GM12878 (cell line): ENCODE data around the gene PLXDC1. TPM values are rescaled to one million over a fixed set of nuclear protein-coding genes. Genes with fewer than 3 reads are reported as not detected.

Source experiments
- ATAC-seq: fragments of 200-7000 bp; cut with Tn5 transposase; 3 replicates; pipeline ENCODE4 v1.9.1; 2020; ENCODE audit warnings: mild to moderate bottlenecking, moderate library complexity
- BruUV-seq: library from RNA; stranded (reverse); fragments of 400-500 nt; replicated peaks from 2 replicates; lab custom pipeline; 2021; lab: Mats Ljungman, UMichigan
- CTCF ChIA-PET: fragments of 300-600 bp; sonication (Branson Sonifier 250); formaldehyde crosslinking; extraction: SDS; loops from one replicate; lab custom pipeline; 2021; ENCODE audit warnings: inconsistent platforms; lab: Yijun Ruan, JAX
- POLR2A ChIA-PET: fragments of 350-600 bp; formaldehyde crosslinking; extraction: SDS; loops from one replicate; lab custom pipeline; 2021; ENCODE audit warnings: inconsistent platforms; lab: Charles Lee
- RAD21 ChIA-PET: fragments of 300-600 bp; sonication (Branson Sonifier 250); formaldehyde crosslinking; loops from one replicate; lab custom pipeline; 2023; ENCODE audit warnings: antibody characterized with exemption; ENCODE audit not compliant: unreplicated experiment; lab: Charles Lee
- SMC1A ChIA-PET: fragments of 300-600 bp; sonication (Branson Sonifier 250); formaldehyde crosslinking; loops from one replicate; lab custom pipeline; 2023; ENCODE audit not compliant: unreplicated experiment, uncharacterized antibody; lab: Charles Lee
- DNase-seq: peaks from one replicate; pipeline ENCODE4 v3.0.0-alpha.2; 2011; ENCODE audit warnings: low read depth, low spot score
- FAIRE-seq: peaks from 3 replicates; lab custom pipeline; 2011; peaks lifted over from hg19 to GRCh38; lab: Jason Lieb, UNC
- H2AFZ ChIP-seq: 2 replicates; pipeline ENCODE4 v1.6.0; 2011; ENCODE audit warnings: low read depth, low read length, control low read depth; ENCODE audit not compliant: control insufficient read depth
- H3K27ac ChIP-seq: 2 replicates; pipeline ENCODE4 v1.5.1; 2011; ENCODE audit warnings: control low read depth; ENCODE audit not compliant: control insufficient read depth, insufficient read depth
- H3K27me3 ChIP-seq, 2 experiments: replicated peaks in 1 of 2; 2 replicates each; pipeline versions ENCODE4 v1.6.0 to v1.6.1; 2011; ENCODE audit warnings: low read length in 1 of 2; ENCODE audit not compliant: control insufficient read depth in 2 of 2, insufficient read depth in 2 of 2
- H3K36me3 ChIP-seq, 2 experiments: 2 replicates each; pipeline ENCODE4 v1.5.1; 2011; ENCODE audit warnings: low read length in 1 of 2; ENCODE audit not compliant: control insufficient read depth in 2 of 2, insufficient read depth in 2 of 2
- H3K4me1 ChIP-seq: 2 replicates; pipeline ENCODE4 v1.6.1; 2011; ENCODE audit warnings: mild to moderate bottlenecking, low read length, moderate library complexity, mixed read lengths; ENCODE audit not compliant: control insufficient read depth, insufficient read depth
- H3K4me2 ChIP-seq: 2 replicates; pipeline ENCODE4 v1.6.0; 2011; ENCODE audit warnings: control low read depth; ENCODE audit not compliant: control insufficient read depth, insufficient read depth
- H3K4me3 ChIP-seq: fragments of 200-600 bp; sonication (generic); 2 replicates; pipeline ENCODE4 v1.5.1; 2016
- H3K79me2 ChIP-seq: 2 replicates; pipeline ENCODE4 v1.6.0; 2011; ENCODE audit warnings: low read length; ENCODE audit not compliant: control insufficient read depth, insufficient read depth
- H3K9ac ChIP-seq: 2 replicates; pipeline ENCODE4 v1.8.0; 2011; ENCODE audit warnings: low read length, control low read depth, mixed read lengths; ENCODE audit not compliant: control insufficient read depth, insufficient read depth
- H3K9me3 ChIP-seq: replicated peaks from 3 replicates; pipeline ENCODE4 v1.5.1; 2011; ENCODE audit warnings: mild to moderate bottlenecking, low read length; ENCODE audit not compliant: control insufficient read depth, insufficient read depth
- H4K20me1 ChIP-seq: 2 replicates; pipeline ENCODE4 v1.6.0; 2011; ENCODE audit not compliant: control insufficient read depth, insufficient read depth
- CUX1 ChIP-seq: IDR thresholded peaks from 2 replicates; pipeline ENCODE4 v1.6.1; 2012; ENCODE audit warnings: improper control_type of control experiment, low read depth, low read length; ENCODE audit not compliant: insufficient replicate concordance
- ESRRA ChIP-seq: IDR thresholded peaks from 2 replicates; pipeline ENCODE4 v1.6.1; 2012; ENCODE audit warnings: mild to moderate bottlenecking, low read length, improper control_type of control experiment
- GABPA ChIP-seq: IDR thresholded peaks from 2 replicates; pipeline ENCODE4 v1.6.1; 2014; ENCODE audit warnings: antibody characterized with exemption, low read depth, mild to moderate bottlenecking, inconsistent platforms
- HSF1 ChIP-seq: fragments of 150-350 bp; IDR thresholded peaks from 2 replicates; pipeline ENCODE4 v1.6.1; 2014; ENCODE audit warnings: mild to moderate bottlenecking, low read depth, low read length
- MYC ChIP-seq: IDR thresholded peaks from 2 replicates; pipeline ENCODE4 v1.6.1; 2011; ENCODE audit warnings: mild to moderate bottlenecking, low read length, moderate library complexity, inconsistent platforms; ENCODE audit not compliant: insufficient read depth, insufficient replicate concordance, insufficient read length, severe bottlenecking
- NFYA ChIP-seq: IDR thresholded peaks from 2 replicates; pipeline ENCODE4 v1.6.1; 2011; ENCODE audit warnings: low read depth, mild to moderate bottlenecking, low read length, improper control_type of control experiment, borderline replicate concordance
- SIN3A ChIP-seq: IDR thresholded peaks from 2 replicates; pipeline ENCODE4 v1.6.1; 2012; ENCODE audit warnings: low read depth, low read length, improper control_type of control experiment
- SUPT20H ChIP-seq: IDR thresholded peaks from 2 replicates; pipeline ENCODE4 v1.6.1; 2011; ENCODE audit warnings: low read depth, mild to moderate bottlenecking, low read length, moderate library complexity, borderline replicate concordance; ENCODE audit not compliant: control insufficient read depth
- WGBS: methylation state at CpG from one replicate; pipeline ENCODE4 v1.1.6; 2016; ENCODE audit warnings: low lambda C conversion rate; ENCODE audit not compliant: insufficient replicate concordance, insufficient coverage; ENCODE audit errors: missing lambda C conversion rate; 5-methylcytosine and 5-hydroxymethylcytosine counted together
- in situ Hi-C: fragments of 300-500 bp; cut with MboI; formaldehyde crosslinking; loops from 9 replicates; pipeline ENCODE4 v1.14.3; 2018; ENCODE audit warnings: mixed read lengths
- intact Hi-C: fragments of 100-400 bp; cut with micrococcal nuclease; formaldehyde crosslinking; loops from one replicate; pipeline ENCODE4 v1.14.2; 2022; ENCODE audit not compliant: unreplicated experiment
- polyA plus RNA-seq, 11 experiments: library from polyadenylated mRNA; depleted of rRNA in 4 of 11; unstranded in 6 of 11; stranded (reverse) in 5 of 11; fragments of >200 nt; fragmentation: Nextera tagmentation in 4 of 11; fragmentation: Illumina TruSeq in 1 of 11; extraction: Ambion mirVana in 4 of 11; extraction: Trizol in 1 of 11; gene quantifications; 1 replicate in 1 of 11; 2 replicates in 10 of 11; pipeline versions ENCODE4 v1.2.1 to v1.2.3, GENCODE V29; 2011 to 2016; ENCODE audit warnings: inconsistent platforms in 2 of 11, missing spikeins in 2 of 11, low read depth in 1 of 11
- total RNA-seq, 4 experiments: library from RNA; depleted of rRNA in 3 of 4; stranded (reverse); fragments of >200 nt in 3 of 4; fragmentation: Illumina TruSeq in 1 of 4; extraction: Trizol in 1 of 4; gene quantifications; 2 replicates each; pipeline versions ENCODE4 v1.2.1 to v1.2.3, GENCODE V29; 2013 to 2021

PLXDC1 gene
- total and polyA plus RNA-seq, 10 of the 15 experiments (the other 5 are each of a cell fraction or from before 2014, with no cell fraction given) = 0.03 to 0.30 (median 0.22) TPM; not detected in 7

- CTCF ChIA-PET = interaction anchor here (0.6 to 1.0 kb wide), 2 partner anchors 27 to 110 kb away, joined by 3 to 6 read pairs; no protein-coding TSS in a partner anchor
- Histone ChIP-seq H3K79me2 (no peaks in the 10 kb centered on the region), H3K27ac (no peak overlapping the region), H3K4me2 (no peak overlapping the region)
- RAD21 ChIA-PET = interaction anchor here (1.6 to 1.7 kb wide), 2 partner anchors 81 to 89 kb away, joined by 6 to 7 read pairs; no protein-coding TSS in a partner anchor
- no TSS peak for BruUV-seq
- in situ Hi-C loops = no loop called here
- no peak for TF ChIP-seq SUPT20H
- TF ChIP-seq ESRRA = no peak
- TF ChIP-seq HSF1 = no peak
- TF ChIP-seq GABPA = no peak
- no peak for TF ChIP-seq NFYA
- no peak for TF ChIP-seq CUX1
- no peak for TF ChIP-seq SIN3A
- no peak for TF ChIP-seq MYC
- TF ChIP-seq, all 136 proteins: peak for 0
- 13% methylated on average over 5 of the region's 5 CpGs for WGBS
- Histone ChIP-seq H3K9ac (no peak overlapping the region), H3K4me1 (no peaks in the 10 kb centered on the region), H2AFZ (no peak overlapping the region), H3K27me3 (peaks cover 0 to 5% of the 10 kb centered on the region in 2 experiments; a peak in 2 of 4 replicates), H3K9me3 (no peaks in the 10 kb centered on the region), H3K36me3 (no peaks in the 10 kb centered on the region), H3K4me3 (no peak overlapping the region), H4K20me1 (no peaks in the 10 kb centered on the region)
- no peak for FAIRE-seq
- ATAC-seq = no peak
- no peak for DNase-seq
- ChIA-PET SMC1A (interaction anchor here (0.8 to 1.0 kb wide), 2 partner anchors 83 to 90 kb away, joined by 3 read pairs; no protein-coding TSS in a partner anchor), POLR2A (interaction anchor here (0.7 kb wide), 1 partner anchor 139 kb away, joined by 3 read pairs; the partner anchor contains the start of gene LASP1NB)
- intact Hi-C loops = no loop called here
Measured at GRCh38 chr17:39064374-39064773, 87.1 kb downstream of the PLXDC1 start.
